Measurements from ENCODE around the gene MMP26.

DNA sequence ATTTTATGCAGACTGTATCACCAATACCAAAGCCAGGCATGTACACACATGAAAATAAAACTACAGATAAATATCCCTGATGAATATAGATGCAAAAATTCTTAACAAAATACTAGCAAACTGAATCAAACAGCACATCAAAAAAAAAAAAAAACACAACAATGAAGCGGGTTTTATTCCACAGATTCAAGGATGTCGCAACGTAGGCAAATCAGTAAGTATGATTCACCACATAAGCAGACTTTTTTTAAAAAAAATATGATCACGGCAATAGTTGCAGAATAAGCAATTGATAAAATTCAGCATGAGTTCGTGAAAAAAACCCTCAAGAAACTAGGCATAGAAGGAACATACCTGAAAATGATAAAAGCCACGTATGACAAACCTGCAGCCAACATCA, 43.9 kb downstream of the MMP26 start:
- no peak for TF ChIP-seq POLR2A (IDR thresholded peaks at IDR 0.05; ENCODE audit: low read length)
- TF ChIP-seq GATA1 (IDR thresholded peaks at IDR 0.05; ENCODE audit: low read depth, low read length) = no peak

All from erythroblast (primary cell).